Measurements from ENCODE around the gene RSPO1.

GRCh38 chr1:37650721-37651120 lies 16.0 kb upstream of the RSPO1 start:
- TF ChIP-seq CTCF (conservative IDR thresholded peaks at IDR 0.05) (no peak), EZH2 (IDR thresholded peaks at IDR 0.05; ENCODE audit: low read depth) (no peak)

Data from PC-9 (cell line).